Measurements from ENCODE around the gene CDC42BPB.

The CDC42BPB gene

DNA sequence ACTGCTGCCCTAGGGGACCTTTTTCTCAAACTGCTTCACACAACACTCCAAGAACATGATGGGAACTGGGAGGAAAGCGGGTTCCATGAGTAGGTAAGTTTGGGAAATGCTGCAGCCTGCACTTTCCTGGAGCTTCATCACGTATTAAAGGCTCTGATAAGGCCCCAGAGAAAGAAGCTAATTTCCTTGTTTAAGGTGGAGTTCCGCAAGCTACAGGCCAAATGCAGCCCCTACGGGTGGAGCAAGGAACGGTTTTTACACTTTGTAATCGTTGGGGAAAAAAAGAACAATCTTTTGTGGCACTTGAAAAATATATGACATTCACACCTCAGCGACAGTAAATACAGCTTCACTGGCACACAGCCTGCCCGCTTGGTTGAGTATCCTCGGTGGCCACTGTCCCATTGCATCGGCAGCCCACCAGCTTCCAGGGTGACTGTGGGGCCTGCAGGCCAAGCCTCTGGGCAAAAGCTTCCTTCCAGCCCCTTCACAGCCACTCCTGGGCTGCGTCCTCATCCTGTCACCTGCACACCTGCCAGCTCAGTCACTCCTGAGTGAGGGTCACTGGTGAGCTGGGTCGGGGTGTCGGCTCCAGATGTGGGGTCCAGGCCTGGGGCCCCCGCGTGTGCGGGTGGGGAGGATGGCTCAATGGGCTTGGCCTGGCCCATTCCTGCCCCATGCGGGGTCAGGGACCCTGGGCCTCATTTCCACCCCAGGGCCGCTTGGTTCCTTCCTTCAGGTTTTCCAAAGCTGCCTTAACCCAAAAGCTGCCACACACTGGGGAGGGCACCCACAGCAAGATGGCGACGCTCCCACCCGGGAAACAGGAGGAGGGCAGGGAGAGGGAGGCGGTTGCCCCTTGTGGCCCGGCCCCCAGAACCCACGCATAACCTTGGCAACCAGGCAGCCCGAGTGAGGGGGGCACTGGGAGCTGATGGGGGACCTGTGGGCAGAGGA lies 132.4 kb downstream of the CDC42BPB start:
- DNase-seq: no peak

DNA sequence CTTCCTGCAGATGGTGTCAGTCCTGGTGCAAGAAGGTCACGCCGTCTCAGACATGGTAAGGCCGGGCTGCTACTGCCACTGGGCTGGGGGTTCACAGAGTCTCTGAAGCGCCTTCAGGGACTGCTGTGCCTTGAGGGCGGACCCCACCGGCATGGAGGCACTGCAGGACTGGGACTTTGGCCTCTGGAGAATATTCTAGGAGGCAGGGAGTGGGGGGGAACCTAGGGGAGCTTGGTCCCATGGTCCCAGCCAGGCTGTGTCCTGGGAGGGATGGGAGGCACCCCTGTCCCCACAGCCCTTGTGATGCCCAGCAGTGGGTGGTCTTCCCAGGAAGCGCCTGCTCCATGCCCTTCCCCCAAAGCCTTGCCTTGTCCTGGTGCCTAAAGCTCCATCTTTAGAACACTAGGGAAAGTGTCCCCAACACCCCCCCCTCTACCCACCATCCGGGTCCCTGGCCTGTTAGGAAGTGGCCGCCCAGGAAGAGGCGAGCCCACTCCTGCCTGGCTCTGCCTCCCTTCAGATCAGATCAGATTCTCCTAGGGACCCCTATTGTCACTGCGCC lies 133.3 kb downstream of the CDC42BPB start:
- DNase-seq: no peak

DNA sequence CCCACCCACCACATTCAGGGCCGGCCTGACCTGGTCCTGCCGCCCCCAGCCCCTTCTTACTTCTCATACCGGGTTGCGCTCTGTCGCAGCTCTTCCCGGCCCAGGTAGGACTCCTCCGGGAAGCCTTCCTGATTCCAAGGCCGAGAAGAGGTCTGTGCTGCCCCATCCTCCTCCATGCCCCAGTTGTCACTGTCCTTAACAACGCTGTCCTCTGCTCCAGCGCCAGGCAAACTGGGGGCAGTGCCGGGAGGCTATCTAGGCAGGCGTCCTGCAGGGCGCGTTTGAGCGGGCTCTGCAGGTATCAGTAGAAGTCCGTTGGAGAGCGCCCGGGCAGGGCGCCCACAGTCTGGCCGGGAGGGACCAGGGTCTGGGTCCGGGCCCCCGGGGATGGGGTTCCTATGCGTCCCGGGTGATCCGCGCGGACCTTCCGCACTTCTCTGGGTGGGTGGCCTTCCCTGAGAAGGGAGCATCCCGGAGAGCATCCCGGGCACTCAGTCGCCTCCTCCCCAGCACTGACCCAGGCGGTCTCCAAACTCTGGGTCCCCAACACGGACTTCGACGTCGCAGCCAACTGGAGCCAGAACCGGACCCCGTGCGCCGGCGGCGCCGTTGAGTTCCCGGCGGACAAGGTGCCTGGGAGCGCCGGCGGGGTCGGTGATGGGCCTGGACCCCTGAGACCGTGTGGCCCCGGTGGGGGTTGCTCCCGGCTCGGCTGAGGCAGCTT lies 134.0 kb downstream of the CDC42BPB start:
- DNase-seq: no peak

DNA sequence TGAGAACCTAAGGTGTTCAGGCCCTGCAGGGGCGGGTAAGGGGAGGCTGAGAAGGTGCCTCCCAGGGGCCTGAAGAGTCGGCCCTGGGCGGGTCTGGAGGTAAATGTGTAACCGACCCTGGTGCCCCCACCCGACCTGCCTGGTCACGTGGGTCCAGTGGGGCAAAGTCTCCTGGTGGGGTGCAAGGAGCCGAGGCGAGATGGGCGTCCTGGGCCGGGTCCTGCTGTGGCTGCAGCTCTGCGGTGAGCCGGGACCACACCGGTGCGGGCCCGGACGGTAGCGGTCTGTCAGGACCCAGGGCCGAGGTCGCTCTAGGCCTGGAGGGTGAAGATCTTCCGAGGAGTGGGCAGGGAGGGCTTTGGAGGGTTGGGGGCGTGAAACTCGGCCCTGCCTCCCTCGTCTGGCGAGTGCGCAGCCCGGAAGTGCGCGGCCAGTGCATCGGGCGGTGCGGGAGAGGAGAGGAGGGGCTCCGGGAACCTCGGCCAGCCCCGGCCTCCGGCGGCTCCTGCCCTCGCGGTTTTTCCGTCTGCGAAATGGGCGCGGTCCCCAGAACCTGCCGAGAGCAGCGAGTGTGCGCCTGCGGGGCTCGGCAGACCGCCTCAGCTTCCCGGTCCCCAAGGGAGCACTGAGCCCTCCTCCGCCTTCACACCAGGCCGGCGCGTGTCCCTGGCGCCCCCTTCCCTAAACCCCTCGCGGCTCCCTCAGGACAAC lies 134.7 kb downstream of the CDC42BPB start, which contains the start of gene AMN:
TSS of gene AMN (plus strand) at position 174 of the 711 bp plus-strand sequence. CDS start at position 200, 26 bp downstream.
- peak in 1 of 5 experiments; percentile 25 for DNase-seq

DNA sequence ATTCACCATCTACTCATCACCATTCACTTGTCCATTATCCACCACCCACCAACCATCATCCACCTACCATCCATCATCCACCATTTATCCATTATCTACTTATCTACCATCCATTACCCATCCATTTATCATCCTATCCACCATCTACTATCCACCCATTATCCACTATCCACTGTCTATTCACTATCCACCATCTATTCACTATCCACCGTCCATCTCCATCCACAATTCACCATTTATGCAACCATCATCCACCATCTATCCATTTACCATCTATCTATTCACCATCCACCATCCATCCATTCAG lies 136.4 kb downstream of the CDC42BPB start:
- DNase-seq: no peak

DNA sequence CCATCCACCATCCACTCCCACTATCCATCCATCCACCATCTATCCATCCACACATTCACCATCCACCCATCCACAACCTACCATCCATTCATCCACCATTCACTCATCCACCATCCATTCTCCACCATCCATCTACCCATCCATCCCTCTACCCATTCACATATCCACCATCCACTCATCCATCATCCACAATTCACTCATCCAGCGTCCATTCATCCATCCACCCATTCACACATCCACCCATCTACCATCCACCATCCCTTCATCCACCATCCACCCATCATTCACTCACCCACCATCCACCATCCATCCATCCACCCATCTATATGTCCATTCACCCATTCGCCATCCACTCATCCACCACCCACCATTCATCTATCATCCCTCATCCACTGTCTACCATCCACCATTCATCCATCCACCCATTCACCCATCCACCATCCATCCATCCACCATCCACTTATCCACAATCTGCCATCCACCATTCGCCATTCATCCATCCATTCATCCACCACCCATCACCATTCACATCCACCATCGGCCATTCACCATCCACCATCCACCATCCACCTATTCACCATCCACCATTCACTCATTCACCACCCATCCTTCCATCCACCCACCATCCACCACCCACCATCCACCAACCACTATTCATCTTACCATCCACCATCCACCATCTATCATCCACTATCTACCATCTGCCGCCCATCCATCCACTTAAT lies 136.9 kb downstream of the CDC42BPB start:
- no peak for DNase-seq

DNA sequence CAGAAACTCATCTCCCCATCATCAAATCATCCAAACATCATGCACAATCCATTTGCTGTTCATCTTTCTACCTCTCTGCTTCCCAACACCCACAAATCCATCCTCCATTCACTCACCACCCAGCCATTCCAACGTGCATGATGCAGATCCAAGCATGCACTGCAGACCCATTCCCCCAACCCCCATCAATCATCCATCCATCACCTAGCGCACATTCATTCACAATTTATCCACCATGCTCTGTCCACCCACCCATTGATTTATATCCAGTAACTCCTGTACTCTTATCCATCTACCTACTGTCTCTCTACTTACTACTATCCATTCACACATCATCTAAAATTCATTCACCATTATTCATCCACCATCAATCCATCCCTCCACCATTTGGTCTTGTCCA lies 138.9 kb downstream of the CDC42BPB start:
- no peak for DNase-seq

DNA sequence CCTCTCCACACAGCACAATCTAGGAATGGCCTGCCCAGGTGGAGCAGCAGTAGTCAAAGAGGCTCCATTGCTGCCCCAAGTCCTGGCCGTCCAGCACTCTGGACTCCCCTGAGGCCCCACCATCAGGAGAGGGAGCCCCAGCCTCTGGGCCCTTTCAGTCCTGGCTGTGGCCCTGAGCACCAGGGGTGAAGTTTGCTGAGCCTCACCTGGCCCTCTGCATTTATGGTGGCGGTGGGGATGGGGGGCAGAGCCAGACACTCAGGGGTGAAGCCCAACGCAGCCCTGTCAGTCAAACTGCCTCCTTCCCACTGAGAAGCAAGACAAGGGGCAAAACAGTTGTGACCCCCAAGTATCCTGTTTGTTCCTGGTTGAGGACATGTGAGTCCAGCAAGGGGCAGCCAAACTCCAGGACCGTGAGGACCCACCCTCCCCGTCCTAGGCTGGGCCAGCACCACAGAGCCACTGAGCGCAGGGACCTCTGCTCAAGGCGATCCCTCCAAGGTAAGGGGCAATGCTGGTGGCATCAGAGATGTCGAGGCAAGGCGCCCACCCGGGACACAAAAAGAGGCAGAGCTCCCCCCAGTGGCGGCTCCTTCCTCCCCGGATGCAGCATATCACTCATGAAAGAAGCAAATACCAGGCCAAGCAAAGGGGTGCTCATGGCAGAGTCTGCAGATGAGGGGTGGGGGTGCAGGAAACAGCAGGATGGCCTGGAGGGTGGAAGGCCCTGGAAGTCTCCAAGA lies 139.7 kb downstream of the CDC42BPB start:
- peak in 4 of 5 experiments; percentile 27 to 62 (median 38) for DNase-seq

DNA sequence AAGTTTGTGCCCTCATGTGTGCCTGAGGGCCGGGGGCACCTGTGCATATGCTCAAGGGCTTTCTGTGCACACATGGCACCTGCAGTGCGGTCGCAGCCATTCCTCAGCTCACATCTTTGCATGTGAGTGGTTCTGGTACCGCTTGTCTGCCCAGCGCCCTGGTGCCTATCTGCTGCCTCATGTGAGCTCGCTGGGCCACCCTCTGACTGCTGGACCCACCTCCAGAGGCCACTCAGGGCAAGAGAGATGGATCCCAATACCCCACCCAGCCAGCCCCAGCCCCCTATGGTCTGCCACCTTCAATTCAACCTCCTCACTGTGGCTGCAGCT lies 140.3 kb downstream of the CDC42BPB start:
- DNase-seq: no peak

DNA sequence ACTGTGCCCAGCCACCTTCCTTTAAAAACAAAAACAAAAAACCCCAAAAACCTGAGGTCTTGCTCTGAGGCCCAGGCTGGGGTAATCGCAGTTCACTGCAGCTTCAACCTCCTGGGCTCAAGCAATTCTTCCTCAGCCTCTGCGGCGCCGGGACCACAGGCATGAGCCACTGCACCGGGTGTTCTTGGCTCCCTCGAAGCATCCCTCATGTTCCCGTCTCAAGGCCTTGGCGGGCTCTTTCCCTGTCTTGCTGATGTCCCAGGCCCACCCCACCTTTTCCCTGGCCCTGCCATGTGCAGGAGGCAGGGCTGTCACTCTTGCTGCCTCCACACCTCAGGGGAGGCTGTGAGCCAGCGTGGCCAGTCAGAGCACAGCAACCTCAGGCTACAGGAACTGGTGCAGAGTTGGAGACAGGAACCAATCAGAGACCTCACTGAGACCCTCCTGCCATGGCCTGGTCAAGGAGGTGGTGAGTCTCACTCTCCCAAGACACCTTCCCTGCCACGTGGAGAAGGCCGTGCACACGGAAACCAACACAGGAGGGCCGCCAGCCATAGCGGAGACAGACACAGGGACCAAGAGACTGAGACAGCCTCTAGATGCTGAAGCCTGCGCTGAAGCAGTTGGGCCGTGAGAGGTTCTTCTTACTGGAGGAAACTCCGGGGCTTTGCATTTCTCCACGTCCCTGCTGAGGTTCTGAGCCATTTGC lies 140.8 kb downstream of the CDC42BPB start:
- DNase-seq: no peak

DNA sequence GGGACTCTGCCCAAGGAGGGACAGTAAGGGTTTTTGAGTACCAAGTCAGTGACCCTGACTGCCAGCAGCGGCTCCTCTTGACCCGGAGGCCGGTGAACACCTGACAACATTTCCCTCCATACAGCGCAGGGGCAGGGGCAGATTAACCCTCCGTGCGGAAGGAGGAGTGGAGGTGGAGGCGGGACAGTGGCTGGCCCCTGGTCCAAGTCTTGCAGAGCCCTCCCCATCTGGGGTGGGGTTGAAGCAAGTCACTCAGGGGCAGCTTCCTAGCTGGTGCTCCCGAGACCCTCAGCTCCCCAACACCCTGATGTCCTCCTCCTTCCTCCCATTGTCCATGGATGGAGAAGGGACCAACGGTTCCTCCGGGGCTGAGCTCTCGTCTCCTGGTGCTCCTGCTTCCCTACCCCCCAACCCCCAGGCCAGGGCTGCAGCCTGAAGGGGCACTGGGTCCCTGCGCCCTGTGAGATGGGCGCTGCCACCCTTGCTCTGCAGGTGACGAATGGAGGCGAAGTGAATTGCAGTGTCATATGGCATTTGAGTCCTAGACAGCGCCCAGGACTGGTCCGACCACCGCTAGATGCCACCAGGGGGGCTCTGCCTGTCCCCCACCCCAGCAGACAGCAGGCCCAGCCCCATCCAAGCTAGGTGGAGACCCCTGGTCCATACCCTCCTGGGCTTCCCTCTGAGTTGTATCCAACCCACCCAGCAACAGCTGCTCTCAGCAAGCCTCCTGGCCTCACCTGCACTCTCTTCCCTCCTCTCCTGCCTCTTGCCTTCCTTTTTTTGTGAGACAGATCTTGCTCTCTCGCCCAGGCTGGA lies 141.8 kb downstream of the CDC42BPB start:
- DNase-seq: no peak

DNA sequence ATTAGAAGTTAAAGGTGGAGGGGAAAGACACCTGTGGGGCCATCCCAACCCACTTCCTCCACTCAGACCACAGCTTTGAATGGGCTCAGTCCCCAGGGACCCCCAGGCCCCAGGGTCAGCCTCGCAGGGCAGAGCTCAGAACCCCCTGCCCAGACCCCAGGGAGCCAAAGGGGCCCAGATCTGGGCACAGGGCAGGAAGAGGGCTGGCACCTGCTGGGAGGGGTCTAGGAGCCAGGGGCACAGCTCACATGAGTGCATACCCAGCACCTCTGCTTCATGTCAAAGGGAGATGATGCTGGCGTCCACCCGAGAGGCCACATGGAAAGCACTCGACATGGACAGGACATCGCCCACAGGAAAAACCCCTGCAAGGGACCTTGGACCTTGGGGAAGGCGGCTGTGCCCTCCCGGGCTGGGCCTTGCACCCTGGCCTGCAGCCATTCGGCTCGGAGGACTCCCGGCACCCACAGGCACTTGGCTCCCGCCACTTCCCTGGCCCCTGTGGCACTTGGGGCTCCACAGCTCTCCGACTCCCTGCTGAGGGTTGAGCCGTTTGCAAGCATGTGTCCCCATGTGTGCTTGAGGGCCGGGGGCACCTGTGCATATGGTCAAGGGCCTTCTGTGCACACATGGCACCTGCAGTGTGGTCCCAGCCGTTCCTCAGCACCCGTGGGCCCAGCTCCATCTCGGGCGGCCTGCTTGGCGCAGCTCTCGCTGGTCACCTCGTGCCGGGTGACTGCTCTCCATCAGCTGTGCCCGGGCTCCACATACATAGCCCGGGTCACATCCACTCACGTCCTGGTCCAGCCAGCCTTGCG lies 142.7 kb downstream of the CDC42BPB start:
- DNase-seq: no peak

DNA sequence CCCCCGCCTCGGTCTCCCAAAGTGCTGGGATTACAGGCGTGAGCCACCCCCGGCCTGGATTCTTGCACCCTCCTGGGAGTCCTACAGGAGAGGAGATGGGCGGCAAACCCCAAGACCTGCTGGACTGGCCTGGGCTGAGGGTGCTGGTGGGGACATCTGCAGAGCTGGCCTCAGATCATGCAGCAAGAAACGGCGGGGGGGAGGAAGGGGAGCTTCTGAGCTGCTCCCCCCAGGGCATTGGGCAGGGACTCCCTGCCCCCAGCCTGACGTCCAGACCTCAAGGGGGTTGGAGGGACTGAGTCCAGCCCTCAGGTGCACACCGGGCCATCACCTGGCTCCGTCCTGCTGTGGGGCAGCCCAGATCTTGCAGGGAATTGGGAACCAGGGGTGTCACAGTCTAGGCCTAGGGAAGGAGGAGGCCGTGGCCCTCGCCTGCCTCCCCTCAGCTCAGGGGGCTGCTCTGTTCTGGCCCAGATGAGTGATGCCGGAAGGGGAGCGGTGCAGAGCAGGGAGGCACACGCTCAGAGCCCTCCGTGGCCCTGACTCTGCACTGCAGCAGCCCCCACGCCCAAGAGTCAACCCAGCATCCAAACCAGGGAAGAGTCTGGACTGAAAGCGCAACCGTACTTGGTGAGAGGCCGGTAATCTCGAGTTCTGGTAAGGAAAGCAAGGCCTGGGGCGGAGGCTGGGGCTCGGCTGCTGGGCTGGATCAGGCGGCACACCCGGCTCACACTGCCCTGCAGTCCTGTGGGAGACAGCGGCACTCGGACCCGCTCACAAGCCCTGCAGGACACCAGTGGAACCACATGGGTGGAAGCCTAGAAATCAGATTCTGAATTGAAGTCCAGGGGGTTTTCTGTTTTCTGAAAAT lies 143.8 kb downstream of the CDC42BPB start:
- DNase-seq: no peak

DNA sequence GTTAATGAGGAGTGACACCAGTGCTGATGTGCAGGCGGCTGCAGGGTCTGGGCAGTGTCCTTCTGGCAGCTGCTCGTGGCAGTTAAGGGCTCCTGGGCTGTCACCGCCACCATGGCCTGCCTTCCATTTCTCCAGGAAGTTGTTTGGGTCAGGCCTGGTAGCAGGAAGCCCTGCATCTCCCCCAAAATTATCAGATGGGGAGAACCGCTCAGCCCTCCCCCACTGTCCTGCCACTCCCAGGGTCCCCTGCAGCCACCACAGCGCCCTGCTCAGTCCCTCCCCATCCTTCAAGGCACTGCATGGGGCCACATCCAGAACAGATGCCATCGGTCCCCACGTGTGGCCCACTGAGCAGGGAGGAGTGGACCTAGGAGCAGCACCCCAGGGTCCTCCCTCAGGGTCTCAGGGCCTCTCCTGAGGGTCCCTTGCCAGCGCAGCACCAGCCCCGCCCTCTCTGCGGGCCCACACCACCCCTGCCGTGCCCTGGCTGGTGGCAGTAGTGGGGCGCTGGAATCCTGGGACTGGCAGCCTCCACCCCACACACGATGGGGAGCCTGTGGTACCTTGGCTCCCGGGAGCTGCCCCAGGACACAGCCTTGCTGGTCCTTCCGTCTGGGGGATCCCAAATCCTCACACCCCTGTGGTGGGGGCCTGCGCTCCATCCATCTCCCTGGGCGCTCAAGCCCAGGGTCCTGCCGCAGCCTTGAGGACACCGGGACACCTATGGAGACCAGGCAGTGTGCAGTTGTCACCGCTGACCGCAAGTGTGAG lies 145.2 kb downstream of the CDC42BPB start:
- DNase-seq: no peak

DNA sequence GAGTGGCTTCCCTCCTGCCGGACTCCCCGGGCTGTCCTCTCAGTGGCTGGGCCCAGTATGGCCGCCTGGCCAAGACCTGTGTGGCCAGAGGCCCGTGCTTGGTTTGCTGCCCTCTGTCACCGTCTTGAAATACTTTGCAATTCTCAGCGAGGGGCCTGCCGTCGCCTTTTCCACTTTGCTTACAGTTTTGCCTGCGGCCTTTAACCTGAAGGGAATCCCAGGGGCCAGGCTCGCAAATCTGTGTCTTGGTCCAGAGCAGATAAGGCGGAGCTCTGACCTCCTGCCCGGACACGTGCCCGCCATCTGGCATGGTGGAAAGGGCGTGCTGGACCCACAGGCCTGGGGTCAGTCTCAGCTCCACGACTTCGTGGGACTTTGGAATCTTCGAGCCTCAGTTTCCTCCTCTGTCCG lies 145.8 kb downstream of the CDC42BPB start:
- no peak for DNase-seq

DNA sequence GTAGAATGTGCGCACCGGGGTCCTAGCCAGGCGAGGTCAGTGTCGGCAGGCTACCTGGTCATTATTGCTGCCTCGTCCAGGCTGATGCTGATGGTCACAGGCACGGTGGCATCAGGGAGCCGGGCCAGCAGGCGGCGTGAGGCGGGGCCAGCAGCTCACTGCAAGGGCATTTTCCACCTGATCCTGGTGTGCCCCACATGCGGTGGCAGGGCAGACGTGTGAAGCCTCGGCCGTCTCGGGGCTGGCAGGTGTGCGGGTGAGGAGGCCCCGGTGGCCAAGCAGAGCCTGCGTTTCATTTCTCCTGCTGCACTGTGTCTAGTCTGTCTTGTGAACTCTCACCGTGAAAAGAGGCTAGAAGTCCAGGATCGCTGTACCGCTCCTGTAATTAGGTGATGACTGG lies 146.9 kb downstream of the CDC42BPB start:
- DNase-seq: no peak

DNA sequence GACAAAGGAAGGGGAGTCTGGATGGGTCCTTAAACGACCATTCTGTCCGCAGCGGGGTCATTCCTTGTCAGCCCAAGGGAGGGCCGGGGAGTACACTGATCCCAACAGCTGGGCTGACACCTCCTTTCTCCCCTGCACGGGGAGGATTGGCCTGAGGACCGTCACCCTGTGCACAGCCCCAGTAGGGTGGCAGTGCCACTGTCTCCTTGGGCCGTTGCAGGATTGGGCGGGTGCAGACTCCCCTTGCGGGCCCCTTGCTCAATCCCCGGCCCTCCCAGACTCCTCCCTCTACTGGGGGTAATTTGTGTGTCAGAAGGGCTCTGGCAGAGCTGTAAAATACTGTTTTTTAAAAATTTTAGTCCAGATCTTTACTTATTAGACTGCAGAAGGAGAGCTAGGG lies 147.4 kb downstream of the CDC42BPB start:
- DNase-seq: no peak

All from T-helper 2 cell (primary cell).